Liver (tissue), 9 donors: ENCODE measurements around the gene RTL10. TPM values are rescaled to one million over a fixed set of nuclear protein-coding genes. Genes with fewer than 3 reads are reported as not detected.

Source experiments
- DNase-seq: peaks from one replicate; pipeline ENCODE4 v3.0.0-alpha.2; 2017; ENCODE audit warnings: low spot score
- H3K27ac ChIP-seq, 2 donors: one replicate each; pipeline ENCODE4 v1.7.0; 2013; ENCODE audit warnings: inconsistent platforms in 2 of 2, low read length in 2 of 2, control low read depth in 1 of 2, low read depth in 1 of 2, mild to moderate bottlenecking in 1 of 2
- H3K27me3 ChIP-seq, 4 donors: one replicate each; pipeline versions ENCODE4 v1.6.1 to v1.7.0; 2013; ENCODE audit warnings: low read length in 3 of 4, inconsistent platforms in 1 of 4, mild to moderate bottlenecking in 1 of 4, moderate library complexity in 1 of 4; ENCODE audit not compliant: control insufficient read depth in 4 of 4, insufficient read depth in 4 of 4
- H3K36me3 ChIP-seq, 4 donors: one replicate each; pipeline versions ENCODE4 v1.6.1 to v1.7.0; 2013; ENCODE audit warnings: low read length in 3 of 4, mild to moderate bottlenecking in 3 of 4, low read depth in 1 of 4, moderate library complexity in 1 of 4; ENCODE audit not compliant: control insufficient read depth in 4 of 4, insufficient read depth in 3 of 4
- H3K4me1 ChIP-seq, 4 donors: one replicate each; pipeline versions ENCODE4 v1.6.1 to v1.7.0; 2013; ENCODE audit warnings: low read length in 3 of 4, mild to moderate bottlenecking in 3 of 4, moderate library complexity in 1 of 4; ENCODE audit not compliant: control insufficient read depth in 4 of 4, insufficient read depth in 4 of 4
- H3K4me3 ChIP-seq, 3 donors: one replicate each; pipeline versions ENCODE4 v1.6.1 to v1.7.0; 2013; ENCODE audit warnings: low read length in 3 of 3, control low read depth in 1 of 3, low read depth in 1 of 3, mild to moderate bottlenecking in 1 of 3
- H3K9ac ChIP-seq, 2 donors: one replicate each; pipeline ENCODE4 v1.7.0; 2013; ENCODE audit warnings: low read length in 2 of 2, mild to moderate bottlenecking in 2 of 2, moderate library complexity in 2 of 2, control low read depth in 1 of 2, low read depth in 1 of 2
- H3K9me3 ChIP-seq, 4 donors: one replicate each; pipeline versions ENCODE4 v1.6.1 to v1.7.0; 2013; ENCODE audit warnings: low read length in 3 of 4; ENCODE audit not compliant: control insufficient read depth in 4 of 4
- ATF3 ChIP-seq: IDR thresholded peaks from 2 replicates; pipeline ENCODE4 v1.6.1; 2016; ENCODE audit warnings: antibody characterized with exemption
- CTCF ChIP-seq: fragments of 150-350 bp; IDR thresholded peaks from 2 replicates; pipeline ENCODE4 v1.5.1; 2017; ENCODE audit warnings: improper control_type of control experiment, low read depth, low read length; ENCODE audit not compliant: missing input control
- EGR1 ChIP-seq, 2 donors: IDR thresholded peaks; 2 replicates each; pipeline ENCODE4 v1.6.1; 2016 to 2018; ENCODE audit warnings: antibody characterized with exemption in 2 of 2, low read depth in 2 of 2
- FOXA1 ChIP-seq: IDR thresholded peaks from 2 replicates; pipeline ENCODE4 v1.6.1; 2016; ENCODE audit warnings: antibody characterized with exemption
- FOXA2 ChIP-seq: IDR thresholded peaks from 2 replicates; pipeline ENCODE4 v1.6.1; 2016; ENCODE audit warnings: antibody characterized with exemption
- GABPA ChIP-seq, 2 donors: IDR thresholded peaks in 1 of 2; conservative IDR thresholded peaks in 1 of 2; 2 replicates each; pipeline ENCODE4 v1.6.1; 2016; ENCODE audit warnings: antibody characterized with exemption in 2 of 2, mild to moderate bottlenecking in 1 of 2, moderate library complexity in 1 of 2
- HNF4A ChIP-seq, 2 donors: conservative IDR thresholded peaks; 2 replicates each; pipeline ENCODE4 v1.6.1; 2016; ENCODE audit warnings: antibody characterized with exemption in 2 of 2, mild to moderate bottlenecking in 2 of 2
- HNF4G ChIP-seq: IDR thresholded peaks from 2 replicates; pipeline ENCODE4 v1.6.1; 2016; ENCODE audit warnings: antibody characterized with exemption
- JUND ChIP-seq, 2 donors: IDR thresholded peaks; 2 replicates each; pipeline ENCODE4 v1.6.1; 2016; ENCODE audit warnings: antibody characterized with exemption in 2 of 2
- MAX ChIP-seq: IDR thresholded peaks from 2 replicates; pipeline ENCODE4 v1.6.1; 2016; ENCODE audit warnings: antibody characterized with exemption
- NR2F2 ChIP-seq: IDR thresholded peaks from 2 replicates; pipeline ENCODE4 v1.6.1; 2016; ENCODE audit warnings: antibody characterized with exemption
- RAD21 ChIP-seq, 2 donors: IDR thresholded peaks; 2 replicates each; pipeline ENCODE4 v1.6.1; 2016; ENCODE audit warnings: antibody characterized with exemption in 2 of 2, mild to moderate bottlenecking in 2 of 2
- REST ChIP-seq: IDR thresholded peaks from 2 replicates; pipeline ENCODE4 v1.6.1; 2016; ENCODE audit warnings: antibody characterized with exemption, mild to moderate bottlenecking
- RXRA ChIP-seq, 2 donors: IDR thresholded peaks; 2 replicates each; pipeline ENCODE4 v1.6.1; 2017 to 2018; ENCODE audit warnings: antibody characterized with exemption in 2 of 2, mild to moderate bottlenecking in 1 of 2
- SP1 ChIP-seq: IDR thresholded peaks from 2 replicates; pipeline ENCODE4 v1.6.1; 2018; ENCODE audit warnings: antibody characterized with exemption, mild to moderate bottlenecking
- TAF1 ChIP-seq: conservative IDR thresholded peaks from 2 replicates; pipeline ENCODE4 v1.6.1; 2016; ENCODE audit warnings: antibody characterized with exemption, mild to moderate bottlenecking
- YY1 ChIP-seq: IDR thresholded peaks from 2 replicates; pipeline ENCODE4 v1.6.1; 2016; ENCODE audit warnings: antibody characterized with exemption, mild to moderate bottlenecking
- ZBTB33 ChIP-seq: IDR thresholded peaks from 2 replicates; pipeline ENCODE4 v1.6.1; 2016; ENCODE audit warnings: antibody characterized with exemption
- WGBS: extraction: QIAGEN DNeasy Blood & Tissue Kit; methylation state at CpG from one replicate; pipeline ENCODE4 v1.1.7; 2013; 5-methylcytosine and 5-hydroxymethylcytosine counted together
- polyA plus RNA-seq, 2 donors: library from polyadenylated mRNA; stranded (reverse) in 1 of 2; unstranded in 1 of 2; fragments of 200-250 nt in 1 of 2; fragments of >200 nt in 1 of 2; fragmentation: Nextera tagmentation in 1 of 2; extraction: Ambion mirVana in 1 of 2; gene quantifications; one replicate each; pipeline versions ENCODE4 v1.2.1 to v1.2.3, GENCODE V29; 2013 to 2015
- total RNA-seq, 2 donors: library from RNA; depleted of rRNA; stranded (reverse); fragments of >200 nt; gene quantifications; one replicate each; pipeline ENCODE4 v1.2.3, GENCODE V29; 2014
- donor health status: healthy.
- donor health status: healthy.
- donor health status: healthy.
- donor health status: healthy.
- donor health status: healthy.

Gene RTL10
- total and polyA plus RNA-seq, 4 donors: 4.2 to 8.3 (median 7.4) TPM

GRCh38 chr22:19827341-19828034 lies 27.2 kb downstream of the RTL10 start:
- whole genome bisulfite sequencing: 76% methylated on average over 10 of the region's 10 CpGs
- H3K4me1 ChIP-seq: peaks cover 9 to 44% (median 36%) of the 10 kb centered on the region in 4 donors
- no peaks in the 10 kb centered on the region for H3K9me3 ChIP-seq
- no peak overlapping the region for H3K27ac ChIP-seq
- H3K36me3 ChIP-seq: no peaks in the 10 kb centered on the region
- H3K27me3 ChIP-seq: no peaks in the 10 kb centered on the region
- DNase-seq: no peak
- no peak overlapping the region for H3K4me3 ChIP-seq
- no peak overlapping the region for H3K9ac ChIP-seq
- TF ChIP-seq MAX: no peak
- TF ChIP-seq SP1: no peak
- no peak for TF ChIP-seq RAD21 (IDR thresholded peaks at IDR 0.05)
- TF ChIP-seq CTCF: no peak
- no peak for TF ChIP-seq HNF4A (conservative IDR thresholded peaks at IDR 0.05)
- TF ChIP-seq JUND (IDR thresholded peaks at IDR 0.05): no peak
- TF ChIP-seq GABPA (IDR thresholded peaks at IDR 0.05 in 1 of 2, conservative IDR thresholded peaks at IDR 0.05 in 1 of 2): no peak
- TF ChIP-seq NR2F2: no peak
- no peak for TF ChIP-seq FOXA1
- TF ChIP-seq REST: no peak
- TF ChIP-seq FOXA2: no peak
- TF ChIP-seq YY1: no peak
- TF ChIP-seq ATF3: no peak
- TF ChIP-seq ZBTB33: no peak
- no peak for TF ChIP-seq TAF1
- TF ChIP-seq EGR1 (IDR thresholded peaks at IDR 0.05; ENCODE audit: low read depth in 2 of 2): no peak
- TF ChIP-seq HNF4G: no peak
- no peak for TF ChIP-seq RXRA (IDR thresholded peaks at IDR 0.05)
